Measurements from ENCODE around the gene FAM83C. TPM values are rescaled to one million over a fixed set of nuclear protein-coding genes. Genes with fewer than 3 reads are reported as not detected.
"Not testable (repeated sequence)": the region's sequence is repeated elsewhere in the genome, so short reads cannot be mapped to it uniquely, and the experiment has no call there.

Gene FAM83C
- total RNA-seq, 1 donor from 2014 or later = not detected

DNA sequence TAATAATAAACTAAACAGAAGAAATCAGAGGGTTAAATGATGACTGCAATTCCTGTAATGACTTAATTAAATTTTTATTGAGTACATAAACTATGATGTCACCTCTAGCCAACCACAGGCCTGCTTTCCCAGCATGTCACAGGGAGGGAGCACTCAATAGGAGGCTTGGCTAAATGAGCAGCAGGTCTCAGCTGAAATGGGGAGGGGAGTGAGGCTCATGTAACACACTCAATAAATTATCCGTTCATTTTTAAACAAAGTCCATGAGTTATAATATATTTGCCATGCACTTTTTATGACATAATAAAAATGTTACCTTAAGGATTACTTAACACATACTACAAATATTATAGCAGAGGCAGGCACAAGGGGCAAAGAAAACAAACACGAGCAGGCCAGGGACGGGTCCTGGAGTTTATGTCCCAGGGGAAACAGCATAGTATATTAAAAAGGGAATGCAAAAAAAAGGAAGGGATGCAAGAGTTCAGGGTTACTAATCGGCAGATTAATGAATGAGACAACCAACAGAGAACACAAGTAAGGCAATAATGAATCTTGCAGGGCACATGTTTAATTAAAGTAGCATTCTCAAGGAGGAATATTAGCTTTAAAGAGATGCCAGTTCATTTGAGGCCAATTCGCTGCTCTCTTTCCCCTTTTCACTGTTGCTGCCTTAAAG, 27.1 kb upstream of the FAM83C start:
- Mint-ChIP-seq H3K36me3 (ENCODE audit: unreplicated experiment) (no peaks in the 10 kb centered on the region), H3K4me3 (ENCODE audit: unreplicated experiment) (peak overlapping the region; percentile 61), H3K9me3 (ENCODE audit: unreplicated experiment) (no peaks in the 10 kb centered on the region), H3K27ac (ENCODE audit: unreplicated experiment) (peak overlapping the region; percentile 87), H3K27me3 (ENCODE audit: unreplicated experiment) (peaks cover 2% of the 10 kb centered on the region), H3K4me1 (ENCODE audit: low read depth, unreplicated experiment) (peaks cover 21% of the 10 kb centered on the region)
- TF ChIP-seq, protein P1, sequence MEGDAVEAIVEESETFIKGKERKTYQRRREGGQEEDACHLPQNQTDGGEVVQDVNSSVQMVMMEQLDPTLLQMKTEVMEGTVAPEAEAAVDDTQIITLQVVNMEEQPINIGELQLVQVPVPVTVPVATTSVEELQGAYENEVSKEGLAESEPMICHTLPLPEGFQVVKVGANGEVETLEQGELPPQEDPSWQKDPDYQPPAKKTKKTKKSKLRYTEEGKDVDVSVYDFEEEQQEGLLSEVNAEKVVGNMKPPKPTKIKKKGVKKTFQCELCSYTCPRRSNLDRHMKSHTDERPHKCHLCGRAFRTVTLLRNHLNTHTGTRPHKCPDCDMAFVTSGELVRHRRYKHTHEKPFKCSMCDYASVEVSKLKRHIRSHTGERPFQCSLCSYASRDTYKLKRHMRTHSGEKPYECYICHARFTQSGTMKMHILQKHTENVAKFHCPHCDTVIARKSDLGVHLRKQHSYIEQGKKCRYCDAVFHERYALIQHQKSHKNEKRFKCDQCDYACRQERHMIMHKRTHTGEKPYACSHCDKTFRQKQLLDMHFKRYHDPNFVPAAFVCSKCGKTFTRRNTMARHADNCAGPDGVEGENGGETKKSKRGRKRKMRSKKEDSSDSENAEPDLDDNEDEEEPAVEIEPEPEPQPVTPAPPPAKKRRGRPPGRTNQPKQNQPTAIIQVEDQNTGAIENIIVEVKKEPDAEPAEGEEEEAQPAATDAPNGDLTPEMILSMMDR (IDR thresholded peaks at IDR 0.05; ENCODE audit: partially characterized antibody, unreplicated experiment) = no peak
- DNase-seq = no peak

DNA sequence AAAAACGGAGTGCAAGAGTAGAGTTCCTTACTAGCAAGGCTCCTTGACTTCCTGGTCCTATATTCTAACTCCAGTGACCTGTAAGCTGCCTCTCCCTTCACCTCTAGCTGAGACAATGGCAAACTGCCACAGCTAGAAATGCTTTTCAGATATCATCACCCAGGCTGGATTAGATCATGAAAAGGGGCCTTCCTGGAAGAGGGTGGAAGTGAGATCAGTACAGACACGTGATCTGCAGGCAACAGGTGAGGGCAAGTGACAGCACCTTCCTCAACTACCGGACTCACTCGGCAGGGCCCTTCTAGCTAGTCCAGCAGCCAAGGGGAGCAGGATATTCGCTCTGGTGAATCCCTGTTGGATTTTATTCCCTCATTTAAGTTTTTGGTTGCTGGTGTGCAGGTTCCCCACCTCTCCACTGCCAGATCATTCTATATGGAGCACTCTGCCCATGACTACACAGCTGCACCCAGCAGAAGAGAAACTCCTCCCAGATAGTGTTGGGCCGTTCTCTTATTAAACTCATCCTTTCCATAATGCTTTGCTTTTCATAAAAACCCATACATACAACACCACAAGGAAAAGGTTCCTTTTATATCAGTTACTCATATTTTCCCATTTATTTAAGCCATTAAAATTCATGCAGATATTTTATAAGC, 26.4 kb upstream of the FAM83C start:
- peak overlapping the region; percentile 13 for H3K27ac Mint-ChIP-seq (ENCODE audit: unreplicated experiment)
- H3K36me3 Mint-ChIP-seq (ENCODE audit: unreplicated experiment) = no peaks in the 10 kb centered on the region
- H3K27me3 Mint-ChIP-seq (ENCODE audit: unreplicated experiment) = peaks cover 2% of the 10 kb centered on the region
- H3K4me3 Mint-ChIP-seq (ENCODE audit: unreplicated experiment) = peak overlapping the region; percentile 40
- no peak for DNase-seq
- H3K9me3 Mint-ChIP-seq (ENCODE audit: unreplicated experiment) = no peaks in the 10 kb centered on the region
- H3K4me1 Mint-ChIP-seq (ENCODE audit: low read depth, unreplicated experiment) = peaks cover 21% of the 10 kb centered on the region
- TF ChIP-seq, protein P1 (IDR thresholded peaks at IDR 0.05; ENCODE audit: partially characterized antibody, unreplicated experiment) = no peak

DNA sequence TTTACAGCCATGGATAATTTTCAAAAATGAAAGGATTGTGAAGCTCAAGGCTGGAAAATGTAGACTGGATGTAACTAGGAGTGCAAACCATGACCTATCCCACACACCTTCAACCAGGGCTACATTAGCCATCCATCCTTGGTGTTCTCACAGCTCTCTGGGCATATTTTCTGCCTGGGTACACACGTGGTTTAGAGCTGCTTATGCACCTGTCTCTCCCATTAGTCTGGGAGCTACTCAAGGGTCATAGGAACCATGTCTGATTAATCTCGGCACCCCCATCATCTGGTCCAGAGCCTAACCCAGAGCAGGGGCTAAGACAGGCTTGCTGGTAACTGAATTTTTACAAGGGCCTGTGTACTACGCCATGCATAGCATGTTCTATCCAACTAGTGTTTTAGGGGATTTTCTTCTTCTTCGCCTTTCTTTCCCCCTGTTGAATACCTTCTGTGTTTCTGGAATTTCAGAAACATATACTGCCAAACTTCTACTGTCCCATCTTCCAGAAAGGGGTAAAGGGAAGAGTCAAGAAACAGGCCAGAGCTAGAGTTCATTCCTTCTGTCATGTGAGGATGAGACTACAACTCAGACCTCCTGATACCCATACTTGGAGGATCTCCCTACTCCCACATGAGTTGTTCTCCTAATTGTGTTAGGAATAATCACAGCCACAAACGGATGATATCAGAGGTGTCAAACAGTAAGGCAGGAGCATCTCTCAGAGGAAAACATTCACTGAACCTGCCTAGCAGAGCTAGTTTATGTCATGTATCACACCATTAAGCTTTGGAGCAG, 25.4 kb upstream of the FAM83C start:
- no peak overlapping the region for H3K27ac Mint-ChIP-seq (ENCODE audit: unreplicated experiment)
- DNase-seq = no peak
- no peak overlapping the region for H3K4me3 Mint-ChIP-seq (ENCODE audit: unreplicated experiment)
- H3K27me3 Mint-ChIP-seq (ENCODE audit: unreplicated experiment) = peaks cover 2% of the 10 kb centered on the region
- TF ChIP-seq, protein P1 (IDR thresholded peaks at IDR 0.05; ENCODE audit: partially characterized antibody, unreplicated experiment) = no peak
- no peaks in the 10 kb centered on the region for H3K36me3 Mint-ChIP-seq (ENCODE audit: unreplicated experiment)
- H3K4me1 Mint-ChIP-seq (ENCODE audit: low read depth, unreplicated experiment) = peaks cover 21% of the 10 kb centered on the region
- no peaks in the 10 kb centered on the region for H3K9me3 Mint-ChIP-seq (ENCODE audit: unreplicated experiment)

DNA sequence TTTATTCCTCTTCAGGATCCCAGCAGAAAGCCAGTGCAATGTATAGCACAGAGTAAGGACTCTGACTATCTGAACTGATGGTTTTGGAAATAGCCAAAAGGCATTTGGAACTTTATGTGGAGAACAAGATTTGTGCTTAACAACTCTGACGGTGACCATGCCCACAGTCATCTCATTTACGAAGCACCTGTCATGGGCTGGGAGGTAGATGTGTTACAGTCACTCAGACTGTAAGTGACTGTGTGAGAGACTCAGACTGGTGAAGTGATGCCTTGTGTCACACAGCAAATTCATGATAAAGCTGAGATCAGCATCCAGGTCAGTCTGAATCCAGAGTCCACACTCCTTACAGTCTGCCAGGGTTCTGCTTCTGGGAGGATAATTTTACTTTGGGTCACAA, 23.9 kb upstream of the FAM83C start:
- no peak for DNase-seq
- H3K4me3 Mint-ChIP-seq (ENCODE audit: unreplicated experiment) = no peak overlapping the region
- peaks cover 21% of the 10 kb centered on the region for H3K4me1 Mint-ChIP-seq (ENCODE audit: low read depth, unreplicated experiment)
- peaks cover 2% of the 10 kb centered on the region for H3K27me3 Mint-ChIP-seq (ENCODE audit: unreplicated experiment)
- no peak overlapping the region for H3K27ac Mint-ChIP-seq (ENCODE audit: unreplicated experiment)
- TF ChIP-seq, protein P1 (IDR thresholded peaks at IDR 0.05; ENCODE audit: partially characterized antibody, unreplicated experiment) = no peak
- H3K9me3 Mint-ChIP-seq (ENCODE audit: unreplicated experiment) = peaks cover under 1% of the 10 kb centered on the region
- H3K36me3 Mint-ChIP-seq (ENCODE audit: unreplicated experiment) = no peaks in the 10 kb centered on the region

DNA sequence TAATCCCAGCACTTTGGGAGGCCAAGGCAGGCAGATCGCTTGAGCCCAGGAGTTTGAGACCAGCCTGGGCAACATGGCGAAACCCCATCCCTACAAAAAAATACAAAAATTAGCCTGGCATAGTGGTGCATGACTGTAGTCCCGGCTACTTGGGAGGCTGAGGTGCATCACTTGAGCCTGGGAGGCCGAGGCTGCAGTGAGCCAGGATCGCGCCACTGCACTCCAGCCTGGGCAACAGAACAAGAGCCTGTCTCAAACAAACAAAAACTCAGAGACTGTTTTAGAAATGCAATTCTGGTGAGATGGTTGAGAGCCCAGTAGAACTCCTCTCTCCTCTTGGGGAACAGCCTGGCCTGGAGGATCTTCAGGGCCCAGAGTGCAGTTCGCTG, 23.4 kb upstream of the FAM83C start:
- H3K27ac Mint-ChIP-seq (ENCODE audit: unreplicated experiment); DNase-seq; H3K9me3 Mint-ChIP-seq (ENCODE audit: unreplicated experiment); H3K4me3 Mint-ChIP-seq (ENCODE audit: unreplicated experiment); H3K27me3 Mint-ChIP-seq (ENCODE audit: unreplicated experiment); H3K36me3 Mint-ChIP-seq (ENCODE audit: unreplicated experiment): not testable (repeated sequence)
- peaks cover 21% of the 10 kb centered on the region for H3K4me1 Mint-ChIP-seq (ENCODE audit: low read depth, unreplicated experiment)
